ENCODE measurements around the gene MARVELD1.

The MARVELD1 gene

DNA sequence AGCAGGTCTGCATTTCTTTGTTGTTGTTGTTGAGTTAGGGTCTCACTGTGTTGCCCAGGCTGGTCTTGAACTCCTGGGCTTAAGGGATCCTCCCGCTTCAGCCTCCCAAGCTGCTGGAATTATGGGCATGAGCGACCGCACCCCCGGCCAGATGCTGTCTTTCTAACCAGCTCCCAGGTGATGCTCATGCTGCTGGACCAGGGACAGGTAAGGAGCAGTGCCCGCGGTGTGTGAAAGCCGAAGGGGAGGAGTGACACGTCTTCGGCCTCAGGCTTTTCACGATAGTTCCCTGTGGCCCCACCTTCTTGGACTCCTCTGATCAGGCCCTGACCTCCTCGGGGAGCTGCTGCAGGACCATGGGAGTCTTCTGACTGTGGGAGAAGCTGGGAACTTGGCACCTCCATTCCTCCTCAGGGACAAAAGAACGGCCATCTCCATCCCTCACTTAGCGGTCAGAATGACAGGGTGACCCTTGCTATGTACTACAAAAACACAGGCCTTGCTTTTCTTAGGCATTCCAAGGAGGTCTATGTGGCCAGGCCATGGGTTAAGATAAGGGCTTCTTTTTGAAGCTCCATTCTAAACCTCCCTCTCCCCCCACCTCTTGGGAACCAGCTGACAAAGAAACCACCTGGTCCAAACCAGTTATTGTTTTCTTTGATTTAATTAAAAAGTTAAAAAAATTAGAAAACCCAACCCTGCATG is 52.7 kb downstream of the MARVELD1 start:
- H3K36me3 ChIP-seq (ENCODE audit: control insufficient read depth, insufficient read depth, low read length) = no peaks in the 10 kb centered on the region
- peaks cover 14% of the 10 kb centered on the region for H3K27me3 ChIP-seq (ENCODE audit: insufficient read depth, low read length, poor library complexity)
- H3K9ac ChIP-seq (ENCODE audit: low read length) = no peak overlapping the region
- H3K79me1 ChIP-seq (ENCODE audit: low read length) = no peaks in the 10 kb centered on the region
- H3K4me1 ChIP-seq (ENCODE audit: control insufficient read depth, low read depth, low read length) = no peaks in the 10 kb centered on the region
- no peak overlapping the region for H3K56ac ChIP-seq (ENCODE audit: low read length)
- H3K4me2 ChIP-seq (ENCODE audit: low read length) = no peak overlapping the region
- no peak overlapping the region for H4K5ac ChIP-seq (ENCODE audit: low read length)
- H3K27ac ChIP-seq (ENCODE audit: low read depth, low read length) = no peak overlapping the region
- H2BK120ac ChIP-seq (ENCODE audit: low read depth, low read length) = no peak overlapping the region
- no peak overlapping the region for H3K23ac ChIP-seq (ENCODE audit: low read length)
- H3K18ac ChIP-seq (ENCODE audit: low read length) = no peak overlapping the region
- H2AK5ac ChIP-seq (ENCODE audit: low read length) = no peak overlapping the region
- H4K8ac ChIP-seq (ENCODE audit: low read depth, low read length) = no peak overlapping the region
- no peak overlapping the region for H3K4me3 ChIP-seq (ENCODE audit: low read length)
- no peak for DNase-seq
- H2BK15ac ChIP-seq (replicated peaks; ENCODE audit: low read depth) = no peak overlapping the region
- no peaks in the 10 kb centered on the region for H3K79me2 ChIP-seq (ENCODE audit: control insufficient read depth, insufficient read depth, low read length)
- no CpG with 5 or more reads among the region's 13 CpGs for WGBS (ENCODE audit: extremely low coverage, insufficient coverage, low lambda C conversion rate)
- H3K4ac ChIP-seq (ENCODE audit: low read depth, low read length) = no peak overlapping the region
- H2BK5ac ChIP-seq (ENCODE audit: low read length) = no peak overlapping the region

DNA sequence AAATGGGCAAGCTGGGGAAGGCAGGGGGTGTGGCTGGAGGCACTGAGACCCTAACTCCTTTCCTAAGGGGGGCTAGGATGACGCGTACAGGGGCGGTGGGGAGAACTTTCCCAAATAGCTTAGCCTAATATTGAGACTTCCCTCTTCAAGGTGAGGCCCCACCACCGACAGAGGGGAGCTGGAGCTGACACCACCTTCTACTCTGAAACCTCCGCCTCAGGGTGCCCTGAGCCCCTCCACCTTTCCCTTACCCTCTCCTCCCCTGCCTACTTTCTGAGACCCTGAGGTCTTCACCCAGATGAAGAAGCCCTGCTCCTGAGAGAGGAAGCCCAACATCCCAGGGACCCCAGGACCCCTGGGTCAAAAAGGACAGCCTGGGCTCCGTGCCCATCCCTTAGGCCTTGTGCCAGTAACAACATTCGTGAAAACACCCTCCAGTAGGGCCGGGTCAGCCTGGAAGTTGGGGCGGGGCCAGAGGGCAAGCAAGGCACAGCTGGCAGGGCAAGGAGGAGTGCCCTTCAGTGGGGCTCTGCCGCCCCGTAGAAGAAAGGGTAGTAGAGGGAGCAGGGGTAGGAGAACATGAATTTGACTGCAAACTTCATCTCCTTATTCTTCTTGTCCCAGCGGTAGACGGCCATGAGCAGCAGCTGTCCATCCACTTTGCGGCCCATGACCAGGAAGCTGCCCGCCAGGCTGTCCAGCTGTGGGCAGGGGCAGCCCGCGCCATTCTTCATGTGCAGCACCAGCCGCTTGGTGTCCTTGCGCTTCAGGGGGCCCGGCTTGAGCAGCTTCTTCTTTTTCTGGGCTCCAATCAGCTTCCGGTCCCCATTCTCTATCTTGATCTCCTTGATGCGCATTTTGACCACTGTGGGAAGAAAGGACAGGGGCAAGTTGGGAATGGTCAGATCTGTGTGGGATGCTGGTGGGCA is 53.7 kb downstream of the MARVELD1 start:
- no peak overlapping the region for H2BK120ac ChIP-seq (ENCODE audit: low read depth, low read length)
- WGBS (ENCODE audit: extremely low coverage, insufficient coverage, low lambda C conversion rate) = no CpG with 5 or more reads among the region's 22 CpGs
- no peak for DNase-seq
- no peaks in the 10 kb centered on the region for H3K79me1 ChIP-seq (ENCODE audit: low read length)
- H3K4me3 ChIP-seq (ENCODE audit: low read length) = no peak overlapping the region
- no peak overlapping the region for H3K56ac ChIP-seq (ENCODE audit: low read length)
- H3K4me2 ChIP-seq (ENCODE audit: low read length) = no peak overlapping the region
- H3K4ac ChIP-seq (ENCODE audit: low read depth, low read length) = no peak overlapping the region
- H3K27me3 ChIP-seq (ENCODE audit: insufficient read depth, low read length, poor library complexity) = peaks cover 16% of the 10 kb centered on the region
- H3K23ac ChIP-seq (ENCODE audit: low read length) = no peak overlapping the region
- H4K5ac ChIP-seq (ENCODE audit: low read length) = no peak overlapping the region
- no peak overlapping the region for H2AK5ac ChIP-seq (ENCODE audit: low read length)
- H3K18ac ChIP-seq (ENCODE audit: low read length) = no peak overlapping the region
- no peak overlapping the region for H2BK5ac ChIP-seq (ENCODE audit: low read length)
- no peak overlapping the region for H2BK15ac ChIP-seq (replicated peaks; ENCODE audit: low read depth)
- H3K79me2 ChIP-seq (ENCODE audit: control insufficient read depth, insufficient read depth, low read length) = no peaks in the 10 kb centered on the region
- H3K4me1 ChIP-seq (ENCODE audit: control insufficient read depth, low read depth, low read length) = no peaks in the 10 kb centered on the region
- no peak overlapping the region for H3K27ac ChIP-seq (ENCODE audit: low read depth, low read length)
- H3K36me3 ChIP-seq (ENCODE audit: control insufficient read depth, insufficient read depth, low read length) = no peaks in the 10 kb centered on the region
- no peak overlapping the region for H3K9ac ChIP-seq (ENCODE audit: low read length)
- H4K8ac ChIP-seq (ENCODE audit: low read depth, low read length) = no peak overlapping the region
